Measurements from ENCODE around the gene SGIP1. TPM values are rescaled to one million over a fixed set of nuclear protein-coding genes. Genes with fewer than 3 reads are reported as not detected.

SGIP1 gene
- total RNA-seq, 1 experiment from 2014 or later, result not detected

DNA sequence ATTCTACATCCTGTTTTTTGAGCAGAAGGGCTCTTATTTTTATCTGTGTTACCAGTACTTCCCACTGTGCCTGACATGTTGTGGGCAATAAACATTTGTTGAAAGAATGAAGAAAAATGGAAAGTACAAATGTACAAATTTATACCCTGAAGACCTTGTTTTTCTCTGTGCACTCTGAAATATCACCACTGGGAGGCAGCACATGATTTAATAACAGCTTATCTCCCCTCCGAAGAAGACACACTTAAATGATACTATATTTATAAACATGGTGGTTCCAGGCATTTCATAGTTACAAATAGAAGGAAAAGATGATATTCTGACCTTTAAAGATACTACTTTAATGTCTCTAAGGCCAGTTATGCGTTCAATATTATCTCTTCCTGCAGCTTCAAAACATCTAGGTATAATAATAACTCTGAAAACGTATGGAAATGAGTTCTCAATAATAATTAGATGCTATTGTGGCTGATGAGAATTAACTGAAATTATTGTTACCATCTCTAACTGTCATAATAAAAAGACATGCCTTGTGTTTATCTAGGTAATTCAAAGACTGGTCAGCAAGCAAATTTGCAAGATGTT is 231.1 kb downstream of the SGIP1 start:
- no peaks in the 10 kb centered on the region for H3K4me1 ChIP-seq
- CTCF ChIA-PET, result interaction anchor here (0.8 to 1.3 kb wide), 4 partner anchors 205 to 448 kb away, joined by 3 to 4 read pairs (median 4); no protein-coding TSS in a partner anchor
- POLR2A ChIA-PET, result no interaction called here
- H3K27ac Mint-ChIP-seq (ENCODE audit: unreplicated experiment), result no peak overlapping the region
- H3K4me3 ChIP-seq (ENCODE audit: low read depth, low read length), result no peak overlapping the region
- DNase-seq, result peak in 1 of 2 experiments; percentile 18
- intact Hi-C loops (cut with micrococcal nuclease; ENCODE audit: unreplicated experiment), result loop anchor here (2.0 to 10.0 kb wide), 4 partner anchors 170 to 447 kb away; no protein-coding TSS in a partner anchor
- H3K9me3 Mint-ChIP-seq (ENCODE audit: unreplicated experiment), result no peaks in the 10 kb centered on the region
- no TSS peak for BruUV-seq (replicated peaks)
- H3K36me3 ChIP-seq (ENCODE audit: control insufficient read depth, insufficient read depth, low read length), result no peaks in the 10 kb centered on the region
- no peaks in the 10 kb centered on the region for H3K27me3 ChIP-seq (replicated peaks; ENCODE audit: control insufficient read depth, insufficient read depth, low read length)
- TF ChIP-seq, protein P1, sequence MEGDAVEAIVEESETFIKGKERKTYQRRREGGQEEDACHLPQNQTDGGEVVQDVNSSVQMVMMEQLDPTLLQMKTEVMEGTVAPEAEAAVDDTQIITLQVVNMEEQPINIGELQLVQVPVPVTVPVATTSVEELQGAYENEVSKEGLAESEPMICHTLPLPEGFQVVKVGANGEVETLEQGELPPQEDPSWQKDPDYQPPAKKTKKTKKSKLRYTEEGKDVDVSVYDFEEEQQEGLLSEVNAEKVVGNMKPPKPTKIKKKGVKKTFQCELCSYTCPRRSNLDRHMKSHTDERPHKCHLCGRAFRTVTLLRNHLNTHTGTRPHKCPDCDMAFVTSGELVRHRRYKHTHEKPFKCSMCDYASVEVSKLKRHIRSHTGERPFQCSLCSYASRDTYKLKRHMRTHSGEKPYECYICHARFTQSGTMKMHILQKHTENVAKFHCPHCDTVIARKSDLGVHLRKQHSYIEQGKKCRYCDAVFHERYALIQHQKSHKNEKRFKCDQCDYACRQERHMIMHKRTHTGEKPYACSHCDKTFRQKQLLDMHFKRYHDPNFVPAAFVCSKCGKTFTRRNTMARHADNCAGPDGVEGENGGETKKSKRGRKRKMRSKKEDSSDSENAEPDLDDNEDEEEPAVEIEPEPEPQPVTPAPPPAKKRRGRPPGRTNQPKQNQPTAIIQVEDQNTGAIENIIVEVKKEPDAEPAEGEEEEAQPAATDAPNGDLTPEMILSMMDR (IDR thresholded peaks at IDR 0.05; ENCODE audit: insufficient read depth in 1 of 2, low read depth in 1 of 2, low read length in 1 of 2, severe bottlenecking in 1 of 2, unreplicated experiment in 1 of 2), result peak; percentile 27 to 49
- H3K36me3 Mint-ChIP-seq (ENCODE audit: insufficient read depth, unreplicated experiment), result no peaks in the 10 kb centered on the region
- no peak overlapping the region for H3K4me3 Mint-ChIP-seq (ENCODE audit: unreplicated experiment)
- H3K9me3 ChIP-seq, result no peaks in the 10 kb centered on the region
- H3K4me1 Mint-ChIP-seq (ENCODE audit: low read depth, unreplicated experiment), result no peaks in the 10 kb centered on the region
- no peaks in the 10 kb centered on the region for H3K27me3 Mint-ChIP-seq (ENCODE audit: insufficient read depth, unreplicated experiment)

DNA sequence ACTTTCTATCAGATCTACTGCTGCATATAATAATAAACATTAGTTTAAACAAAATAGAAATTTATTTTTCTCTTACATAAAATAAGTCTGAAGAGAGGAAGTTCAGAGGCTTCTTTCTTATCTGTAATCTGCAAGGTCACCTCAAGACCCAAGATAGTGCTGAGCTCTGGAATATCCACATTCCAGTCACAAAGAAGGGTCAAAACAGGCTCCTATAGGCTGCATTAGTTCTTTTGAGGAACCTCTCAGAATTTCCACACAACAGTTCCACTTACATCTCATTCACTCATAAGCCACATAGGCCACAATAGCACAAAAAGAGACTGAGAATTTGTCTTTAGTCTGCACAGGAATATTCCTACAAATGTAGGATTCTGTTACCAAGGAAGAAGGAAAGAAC is 233.7 kb downstream of the SGIP1 start:
- no peaks in the 10 kb centered on the region for H3K36me3 Mint-ChIP-seq (ENCODE audit: insufficient read depth, unreplicated experiment)
- Histone ChIP-seq H3K36me3 (ENCODE audit: control insufficient read depth, insufficient read depth, low read length) (no peaks in the 10 kb centered on the region), H3K4me1 (no peaks in the 10 kb centered on the region), H3K4me3 (ENCODE audit: low read depth, low read length) (no peak overlapping the region), H3K27me3 (replicated peaks; ENCODE audit: control insufficient read depth, insufficient read depth, low read length) (no peaks in the 10 kb centered on the region), H3K9me3 (no peaks in the 10 kb centered on the region)
- no peak overlapping the region for H3K4me3 Mint-ChIP-seq (ENCODE audit: unreplicated experiment)
- H3K4me1 Mint-ChIP-seq (ENCODE audit: low read depth, unreplicated experiment), result no peaks in the 10 kb centered on the region
- CTCF ChIA-PET, result no interaction called here
- DNase-seq, result no peak
- TF ChIP-seq, protein P1 (IDR thresholded peaks at IDR 0.05; ENCODE audit: insufficient read depth in 1 of 2, low read depth in 1 of 2, low read length in 1 of 2, severe bottlenecking in 1 of 2, unreplicated experiment in 1 of 2), result no peak
- no peak overlapping the region for H3K27ac Mint-ChIP-seq (ENCODE audit: unreplicated experiment)
- H3K9me3 Mint-ChIP-seq (ENCODE audit: unreplicated experiment), result no peaks in the 10 kb centered on the region
- POLR2A ChIA-PET, result no interaction called here
- no TSS peak for BruUV-seq (replicated peaks)
- no peaks in the 10 kb centered on the region for H3K27me3 Mint-ChIP-seq (ENCODE audit: insufficient read depth, unreplicated experiment)
- intact Hi-C loops (cut with micrococcal nuclease; ENCODE audit: unreplicated experiment), result loop anchor here (5.0 to 10.0 kb wide), 3 partner anchors 167 to 445 kb away; no protein-coding TSS in a partner anchor

DNA sequence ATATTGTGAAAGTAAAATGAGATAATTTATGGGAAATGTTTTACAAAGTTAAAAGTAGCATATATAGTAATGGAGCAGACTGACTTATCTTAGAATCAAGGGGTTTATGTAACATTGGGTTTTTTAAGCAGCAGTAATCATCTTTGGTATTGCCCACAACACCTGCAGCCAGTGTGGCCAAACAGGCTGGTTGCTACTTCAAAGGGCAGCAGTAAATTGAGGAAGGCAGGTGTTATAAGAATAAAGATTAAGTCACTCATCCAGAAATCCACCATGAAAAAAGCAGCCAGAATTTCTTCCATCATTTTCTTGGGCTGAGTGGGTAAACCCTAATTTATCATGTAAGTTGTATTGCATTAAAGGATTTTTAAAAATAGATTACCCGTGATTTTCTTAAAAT is 235.0 kb downstream of the SGIP1 start:
- H3K27me3 Mint-ChIP-seq (ENCODE audit: insufficient read depth, unreplicated experiment), result no peaks in the 10 kb centered on the region
- ChIA-PET CTCF (no interaction called here), POLR2A (no interaction called here)
- no peak for DNase-seq
- H3K9me3 Mint-ChIP-seq (ENCODE audit: unreplicated experiment), result no peaks in the 10 kb centered on the region
- H3K4me3 Mint-ChIP-seq (ENCODE audit: unreplicated experiment), result no peak overlapping the region
- H3K27ac Mint-ChIP-seq (ENCODE audit: unreplicated experiment), result no peak overlapping the region
- no peaks in the 10 kb centered on the region for H3K36me3 ChIP-seq (ENCODE audit: control insufficient read depth, insufficient read depth, low read length)
- no peak overlapping the region for H3K4me3 ChIP-seq (ENCODE audit: low read depth, low read length)
- TF ChIP-seq, protein P1 (IDR thresholded peaks at IDR 0.05; ENCODE audit: insufficient read depth in 1 of 2, low read depth in 1 of 2, low read length in 1 of 2, severe bottlenecking in 1 of 2, unreplicated experiment in 1 of 2), result no peak
- no peaks in the 10 kb centered on the region for H3K4me1 ChIP-seq
- H3K36me3 Mint-ChIP-seq (ENCODE audit: insufficient read depth, unreplicated experiment), result no peaks in the 10 kb centered on the region
- intact Hi-C loops (cut with micrococcal nuclease; ENCODE audit: unreplicated experiment), result loop anchor here (5.0 to 10.0 kb wide), 3 partner anchors 166 to 443 kb away; no protein-coding TSS in a partner anchor
- no peaks in the 10 kb centered on the region for H3K9me3 ChIP-seq
- no peaks in the 10 kb centered on the region for H3K27me3 ChIP-seq (replicated peaks; ENCODE audit: control insufficient read depth, insufficient read depth, low read length)
- no TSS peak for BruUV-seq (replicated peaks)
- no peaks in the 10 kb centered on the region for H3K4me1 Mint-ChIP-seq (ENCODE audit: low read depth, unreplicated experiment)

Data from Caco-2 (cell line).